ENCODE measurements around the gene GTF3C1. TPM values are rescaled to one million over a fixed set of nuclear protein-coding genes. Genes with fewer than 3 reads are reported as not detected.
A peak's percentile ranks its signal among the peaks of the same experiment; 100 is the strongest.

Gene GTF3C1
- total RNA-seq, 3 donors from 2014 or later, result 31.2 to 44.6 (median 37.4) TPM

- no peak for TF ChIP-seq CTCF (IDR thresholded peaks at IDR 0.05)
- no peak for TF ChIP-seq POLR2AphosphoS5 (IDR thresholded peaks at IDR 0.05)
- TF ChIP-seq POLR2A (IDR thresholded peaks at IDR 0.05), result no peak
- no peaks in the 10 kb centered on the region for H3K4me1 ChIP-seq
- H3K27me3 ChIP-seq, result peaks cover 0 to 16% of the 10 kb centered on the region in 2 donors
- no peak for DNase-seq (ENCODE audit: low spot score in 2 of 2)
- no peak overlapping the region for H3K27ac ChIP-seq
- H3K4me3 ChIP-seq, result no peak overlapping the region
- H3K9me3 ChIP-seq, result no peaks in the 10 kb centered on the region
- intact Hi-C loops (cut with DNase I; ENCODE audit: low total_unique reads), result no loop called here
- no peaks in the 10 kb centered on the region for H3K36me3 ChIP-seq
These were observed 118.7 kb downstream of the GTF3C1 start for GRCh38 chr16:27430923-27431484.

DNA sequence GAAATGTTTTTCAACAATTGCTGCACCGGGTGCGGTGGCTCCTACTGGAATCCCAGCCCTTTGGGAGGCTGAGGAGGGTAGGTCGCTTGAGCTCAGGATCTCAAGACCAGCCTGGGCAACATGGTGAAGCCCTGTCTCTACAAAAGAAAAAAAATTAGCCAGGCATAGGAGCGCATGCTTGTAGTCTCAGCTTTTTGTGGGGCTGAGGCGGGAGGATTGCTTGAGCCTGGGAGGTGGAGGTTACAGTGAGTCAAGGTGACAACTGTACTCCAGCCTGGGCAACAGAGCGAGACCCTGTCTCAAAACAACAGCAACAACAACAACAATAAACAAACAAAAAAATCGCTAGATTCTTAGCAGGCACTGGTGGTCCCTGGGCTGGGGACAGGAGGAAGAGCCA lies 119.2 kb downstream of the GTF3C1 start:
- TF ChIP-seq POLR2A (IDR thresholded peaks at IDR 0.05) (no peak), CTCF (IDR thresholded peaks at IDR 0.05) (no peak), POLR2AphosphoS5 (IDR thresholded peaks at IDR 0.05) (no peak)
- Histone ChIP-seq H3K9me3 (no peaks in the 10 kb centered on the region), H3K27ac (no peak overlapping the region), H3K4me3 (no peak overlapping the region), H3K36me3 (no peaks in the 10 kb centered on the region), H3K4me1 (no peaks in the 10 kb centered on the region), H3K27me3 (peaks cover 0 to 16% of the 10 kb centered on the region in 2 donors)
- intact Hi-C loops (cut with DNase I; ENCODE audit: low total_unique reads), result no loop called here
- no peak for DNase-seq (ENCODE audit: low spot score in 2 of 2)

- Histone ChIP-seq H3K27ac (no peak overlapping the region), H3K9me3 (no peaks in the 10 kb centered on the region), H3K4me1 (no peaks in the 10 kb centered on the region), H3K4me3 (no peak overlapping the region), H3K36me3 (no peaks in the 10 kb centered on the region), H3K27me3 (peaks cover 0 to 16% of the 10 kb centered on the region in 2 donors)
- TF ChIP-seq CTCF (IDR thresholded peaks at IDR 0.05), result no peak
- no peak for TF ChIP-seq POLR2A (IDR thresholded peaks at IDR 0.05)
- no peak for TF ChIP-seq POLR2AphosphoS5 (IDR thresholded peaks at IDR 0.05)
- DNase-seq (ENCODE audit: low spot score in 2 of 2), result peak in 1 of 2 donors; percentile 11
- intact Hi-C loops (cut with DNase I; ENCODE audit: low total_unique reads), result no loop called here
These were observed 119.7 kb downstream of the GTF3C1 start for GRCh38 chr16:27429981-27430441.

DNA sequence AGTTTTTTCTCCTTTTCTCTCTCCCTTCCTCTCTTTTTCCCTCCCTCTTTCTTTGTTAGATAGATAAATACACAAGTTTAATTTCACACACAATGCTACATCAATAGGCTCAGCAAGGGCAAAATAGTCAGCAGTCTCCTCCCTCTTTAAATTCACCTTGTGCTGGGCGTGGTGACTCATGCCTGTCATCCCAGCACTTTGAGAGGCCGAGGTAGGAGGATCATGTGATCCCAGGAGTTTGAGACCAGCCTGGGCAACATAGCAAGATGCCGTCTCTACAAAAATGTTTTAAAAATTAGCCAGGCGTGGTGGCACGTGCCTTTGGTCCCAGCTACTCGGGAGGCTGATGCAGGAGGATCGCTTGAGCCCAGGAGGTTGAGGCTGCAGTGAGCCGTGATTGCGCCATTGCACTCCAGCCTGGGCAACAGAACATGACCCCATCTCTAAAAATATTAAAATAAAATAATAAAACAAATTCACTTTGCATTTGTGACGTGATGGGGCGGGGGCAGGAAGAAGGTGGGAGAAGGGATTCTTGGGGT lies 120.3 kb downstream of the GTF3C1 start:
- H3K4me1 ChIP-seq, result no peaks in the 10 kb centered on the region
- no peaks in the 10 kb centered on the region for H3K9me3 ChIP-seq
- no peaks in the 10 kb centered on the region for H3K36me3 ChIP-seq
- no peak overlapping the region for H3K4me3 ChIP-seq
- intact Hi-C loops (cut with DNase I; ENCODE audit: low total_unique reads), result no loop called here
- TF ChIP-seq POLR2A (IDR thresholded peaks at IDR 0.05) (no peak), POLR2AphosphoS5 (IDR thresholded peaks at IDR 0.05) (no peak)
- DNase-seq (ENCODE audit: low spot score in 2 of 2), result no peak
- peaks cover 0 to 16% of the 10 kb centered on the region in 2 donors for H3K27me3 ChIP-seq
- no peak overlapping the region for H3K27ac ChIP-seq

DNA sequence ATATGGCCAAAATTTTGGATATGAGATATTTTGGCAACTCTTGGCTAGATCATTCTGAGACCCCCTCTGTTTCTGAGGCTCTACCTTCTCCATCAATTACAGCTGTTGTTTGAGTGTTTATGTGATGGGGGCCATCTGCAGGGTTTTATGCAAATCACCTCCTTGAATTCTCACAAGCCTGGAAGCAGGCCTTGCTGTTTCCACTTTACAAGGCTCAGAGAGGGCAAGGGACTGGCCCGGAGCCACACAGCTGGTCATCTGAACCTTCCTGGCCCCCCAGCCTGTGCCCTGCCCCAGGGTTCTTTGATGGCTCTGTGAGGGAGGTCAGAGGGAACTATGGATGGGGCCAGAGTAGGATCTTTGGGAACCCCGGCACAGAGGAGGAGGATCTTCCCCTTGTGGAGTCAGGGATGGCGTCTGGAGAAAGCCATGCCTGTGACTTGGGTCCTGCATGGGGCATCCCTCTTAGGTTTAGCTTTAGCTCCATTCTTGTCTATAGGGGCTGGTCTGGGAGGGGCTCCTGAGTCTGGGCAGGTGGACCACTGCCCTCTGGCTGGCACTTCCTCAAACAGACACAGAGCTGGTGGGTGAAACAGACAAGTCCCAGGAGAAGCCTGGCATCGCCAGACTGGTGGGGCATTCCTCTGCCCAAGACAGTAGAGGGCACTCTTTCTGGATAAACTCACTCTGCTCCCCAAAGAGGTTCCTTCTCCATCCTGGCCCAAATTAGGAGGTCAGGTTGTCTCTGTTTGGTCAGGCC lies 121.5 kb downstream of the GTF3C1 start:
- no peak for DNase-seq (ENCODE audit: low spot score in 2 of 2)
- peaks cover 0 to 16% of the 10 kb centered on the region in 2 donors for H3K27me3 ChIP-seq
- H3K36me3 ChIP-seq, result no peaks in the 10 kb centered on the region

More for the DNA sequence above, 121.5 kb downstream of the GTF3C1 start:
- intact Hi-C loops (cut with DNase I; ENCODE audit: low total_unique reads), result no loop called here
- Histone ChIP-seq H3K9me3 (peaks cover 0 to 4% of the 10 kb centered on the region in 2 donors), H3K4me3 (no peak overlapping the region), H3K27ac (no peak overlapping the region), H3K4me1 (no peaks in the 10 kb centered on the region)
- no peak for TF ChIP-seq CTCF (IDR thresholded peaks at IDR 0.05)
- no peak for TF ChIP-seq POLR2A (IDR thresholded peaks at IDR 0.05)
- TF ChIP-seq POLR2AphosphoS5 (IDR thresholded peaks at IDR 0.05), result no peak

Measured in breast epithelium (tissue), 4 donors.